Urinary bladder (tissue), 4 donors: ENCODE results near the gene CYTH3. TPM values are rescaled to one million over a fixed set of nuclear protein-coding genes. Genes with fewer than 3 reads are reported as not detected.

ENCODE experiments used
- DNase-seq: peaks from one replicate; pipeline ENCODE4 v3.0.0-alpha.2; 2015; ENCODE audit errors: extremely low spot score
- H3K27ac ChIP-seq: one replicate; pipeline ENCODE4 v1.5.1; 2013; ENCODE audit warnings: low read depth, mild to moderate bottlenecking, moderate library complexity
- H3K36me3 ChIP-seq: one replicate; pipeline ENCODE4 v1.6.1; 2013; ENCODE audit warnings: mild to moderate bottlenecking, moderate library complexity; ENCODE audit not compliant: insufficient read depth
- H3K4me1 ChIP-seq: one replicate; pipeline ENCODE4 v1.6.1; 2013; ENCODE audit warnings: mild to moderate bottlenecking, moderate library complexity; ENCODE audit not compliant: insufficient read depth
- H3K4me3 ChIP-seq: one replicate; pipeline ENCODE4 v1.5.1; 2013; ENCODE audit warnings: low read depth, low read length
- WGBS: extraction: QIAGEN DNeasy Blood & Tissue Kit; methylation state at CpG from one replicate; pipeline ENCODE4 v1.1.7; 2013; 5-methylcytosine and 5-hydroxymethylcytosine counted together
- polyA plus RNA-seq: library from polyadenylated mRNA; stranded (reverse); fragments of 200-250 nt; gene quantifications from one replicate; pipeline ENCODE4 v1.2.3, GENCODE V29; 2013
- total RNA-seq: library from RNA; depleted of rRNA; stranded (reverse); fragments of >200 nt; gene quantifications from one replicate; pipeline ENCODE4 v1.2.3, GENCODE V29; 2014
- donor health status: healthy with polysubstance abuse.
- donor health status: healthy.

CYTH3 gene
- total and polyA plus RNA-seq, 2 donors = 23.5 to 28.9 TPM

GRCh38 chr7:6274743-6275142 is 2.3 kb upstream of the CYTH3 start:
- Histone ChIP-seq H3K36me3 (no peaks in the 10 kb centered on the region), H3K27ac (no peak overlapping the region), H3K4me1 (no peaks in the 10 kb centered on the region), H3K4me3 (no peak overlapping the region)
- 77% methylated on average over 2 of the region's 2 CpGs for WGBS
- no peak for DNase-seq

GRCh38 chr7:6273917-6274630 is 1.6 kb upstream of the CYTH3 start:
- WGBS = 84% methylated on average over 11 of the region's 11 CpGs
- no peak for DNase-seq

GRCh38 chr7:6273380-6273837 is 985 bp upstream of the CYTH3 start:
- Histone ChIP-seq H3K36me3 (no peaks in the 10 kb centered on the region), H3K4me3 (no peak overlapping the region), H3K4me1 (no peaks in the 10 kb centered on the region), H3K27ac (no peak overlapping the region)
- no peak for DNase-seq
- WGBS = 76% methylated on average over 6 of the region's 6 CpGs

More at GRCh38 chr7:6273917-6274630, 1.6 kb upstream of the CYTH3 start:
- Histone ChIP-seq H3K27ac (no peak overlapping the region), H3K4me1 (no peaks in the 10 kb centered on the region), H3K4me3 (no peak overlapping the region), H3K36me3 (no peaks in the 10 kb centered on the region)

- Histone ChIP-seq H3K4me3 (peak overlapping the region; percentile 98), H3K27ac (no peak overlapping the region), H3K36me3 (no peaks in the 10 kb centered on the region), H3K4me1 (no peaks in the 10 kb centered on the region)
- 1% methylated on average over 73 of the region's 74 CpGs for WGBS
- no peak for DNase-seq
These were observed 557 bp downstream of the CYTH3 start for GRCh38 chr7:6271694-6272440.

GRCh38 chr7:6271060-6271658 is 1.3 kb downstream of the CYTH3 start:
- no peak overlapping the region for H3K27ac ChIP-seq
- peak overlapping the region; percentile 98 for H3K4me3 ChIP-seq
- no peaks in the 10 kb centered on the region for H3K4me1 ChIP-seq
- 2% methylated on average over 16 of the region's 16 CpGs for WGBS
- no peak for DNase-seq
- no peaks in the 10 kb centered on the region for H3K36me3 ChIP-seq

GRCh38 chr7:6269527-6269926 is 2.9 kb downstream of the CYTH3 start:
- no peak for DNase-seq
- H3K36me3 ChIP-seq = no peaks in the 10 kb centered on the region
- H3K4me3 ChIP-seq = no peak overlapping the region
- no peaks in the 10 kb centered on the region for H3K4me1 ChIP-seq
- WGBS = 76% methylated on average over 4 of the region's 4 CpGs
- H3K27ac ChIP-seq = no peak overlapping the region

GRCh38 chr7:6268907-6269306 is 3.5 kb downstream of the CYTH3 start:
- H3K4me3 ChIP-seq = no peak overlapping the region
- DNase-seq = no peak
- H3K4me1 ChIP-seq = no peaks in the 10 kb centered on the region
- H3K36me3 ChIP-seq = no peaks in the 10 kb centered on the region
- H3K27ac ChIP-seq = no peak overlapping the region
- WGBS = 71% methylated on average over 5 of the region's 5 CpGs

- DNase-seq = no peak
- H3K4me3 ChIP-seq = no peak overlapping the region
- WGBS = 87% methylated on average over 18 of the region's 18 CpGs
- no peaks in the 10 kb centered on the region for H3K4me1 ChIP-seq
- H3K36me3 ChIP-seq = no peaks in the 10 kb centered on the region
- no peak overlapping the region for H3K27ac ChIP-seq
These were observed 4.2 kb downstream of the CYTH3 start for GRCh38 chr7:6268023-6268900.

- no peaks in the 10 kb centered on the region for H3K4me1 ChIP-seq
These were observed 5.7 kb downstream of the CYTH3 start for GRCh38 chr7:6266699-6267098.

GRCh38 chr7:6262221-6262620 is 10.2 kb downstream of the CYTH3 start:
- Histone ChIP-seq H3K4me1 (peaks cover 2% of the 10 kb centered on the region), H3K4me3 (no peak overlapping the region), H3K27ac (no peak overlapping the region), H3K36me3 (no peaks in the 10 kb centered on the region)
- no peak for DNase-seq

More at GRCh38 chr7:6266699-6267098, 5.7 kb downstream of the CYTH3 start:
- Histone ChIP-seq H3K4me3 (no peak overlapping the region), H3K27ac (no peak overlapping the region), H3K36me3 (no peaks in the 10 kb centered on the region)
- no peak for DNase-seq
- 92% methylated on average over 7 of the region's 7 CpGs for WGBS

- no peak overlapping the region for H3K4me3 ChIP-seq
- no peak for DNase-seq
- peaks cover 2% of the 10 kb centered on the region for H3K4me1 ChIP-seq
- 58% methylated on average over 2 of the region's 2 CpGs for WGBS
- H3K27ac ChIP-seq = no peak overlapping the region
- no peaks in the 10 kb centered on the region for H3K36me3 ChIP-seq
These were observed 10.7 kb downstream of the CYTH3 start for GRCh38 chr7:6261699-6262098.

- WGBS = 69% methylated on average over 6 of the region's 6 CpGs
- Histone ChIP-seq H3K4me1 (peaks cover 2% of the 10 kb centered on the region), H3K27ac (no peak overlapping the region), H3K4me3 (no peak overlapping the region), H3K36me3 (no peaks in the 10 kb centered on the region)
- DNase-seq = no peak
These were observed 11.9 kb downstream of the CYTH3 start for GRCh38 chr7:6260291-6261187.
